ENCODE measurements around the gene SYS1.

Gene SYS1

GRCh38 chr20:45355209-45356084 lies 7.5 kb upstream of the SYS1 start:
- no peak for DNase-seq (ENCODE audit: low read depth)

- no peak for DNase-seq (ENCODE audit: low read depth)
Measured at GRCh38 chr20:45358282-45359068, 4.5 kb upstream of the SYS1 start.

GRCh38 chr20:45359069-45359405 lies 3.9 kb upstream of the SYS1 start:
- DNase-seq (ENCODE audit: low read depth), result no peak

- no peak for DNase-seq (ENCODE audit: low read depth)
Measured at GRCh38 chr20:45359406-45360148, 3.4 kb upstream of the SYS1 start.

DNA sequence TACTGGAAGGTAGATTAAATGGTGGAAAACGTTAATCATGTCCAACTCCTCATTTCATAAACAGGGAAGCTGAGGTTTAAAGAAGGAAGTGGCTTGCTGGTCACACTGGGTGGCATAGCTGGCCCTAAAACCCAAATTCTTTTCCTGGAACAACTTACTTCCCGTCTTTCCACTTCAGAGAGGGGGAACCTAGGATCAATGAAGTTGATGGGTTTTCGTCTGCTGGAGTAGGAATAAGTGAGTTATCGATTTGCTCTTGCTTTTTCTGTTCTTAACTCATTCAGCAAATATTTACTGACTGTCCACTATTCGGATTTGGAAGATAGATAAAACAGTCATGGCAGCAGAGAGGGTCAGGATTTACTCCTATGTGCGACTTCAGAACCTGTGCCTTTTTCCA lies 1.2 kb upstream of the SYS1 start:
- no peak for DNase-seq (ENCODE audit: low read depth)

- DNase-seq (ENCODE audit: low read depth), result no peak
Measured at GRCh38 chr20:45363611-45364492, 896 bp downstream of the SYS1 start.

DNA sequence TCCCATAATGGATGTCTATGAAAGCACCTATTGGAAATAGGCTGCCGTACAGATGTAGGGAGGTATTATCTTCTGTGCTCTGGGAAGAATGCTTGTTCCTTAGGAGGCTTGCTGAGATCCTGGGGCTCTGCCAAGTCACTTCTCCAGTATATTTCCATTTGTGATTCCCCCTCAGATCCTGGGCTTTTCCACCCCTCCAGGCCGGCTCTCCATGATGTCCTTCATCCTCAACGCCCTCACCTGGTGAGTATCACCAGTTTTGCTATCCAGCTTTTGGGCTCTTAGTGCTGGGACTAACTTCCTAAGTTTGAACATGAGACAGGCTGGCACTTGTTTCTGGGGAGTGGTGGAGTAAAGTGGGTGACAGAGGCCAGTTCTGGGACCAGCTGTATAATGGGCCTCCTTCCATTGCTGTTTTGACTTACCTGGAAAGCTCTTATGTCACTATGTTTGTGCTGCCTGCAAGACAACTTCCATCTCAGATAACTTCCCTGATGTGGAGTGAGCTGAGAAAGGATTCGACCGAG lies 2.6 kb downstream of the SYS1 start:
- no peak for DNase-seq (ENCODE audit: low read depth)

- DNase-seq (ENCODE audit: low read depth), result no peak
Measured at GRCh38 chr20:45366192-45366591, 3.2 kb downstream of the SYS1 start.

DNA sequence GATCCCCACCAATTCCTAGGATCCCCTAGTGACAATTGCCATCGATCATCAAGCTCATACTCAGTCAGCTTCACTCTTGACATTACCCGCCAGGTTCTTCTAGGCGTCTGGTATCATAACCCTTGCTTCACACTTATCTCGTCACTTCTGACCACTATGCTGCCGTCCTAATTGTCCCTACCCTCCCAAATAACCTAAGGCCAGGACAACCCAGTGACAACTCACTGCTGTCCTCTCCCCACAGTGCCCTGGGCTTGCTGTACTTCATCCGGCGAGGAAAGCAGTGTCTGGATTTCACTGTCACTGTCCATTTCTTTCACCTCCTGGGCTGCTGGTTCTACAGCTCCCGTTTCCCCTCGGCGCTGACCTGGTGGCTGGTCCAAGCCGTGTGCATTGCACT lies 3.7 kb downstream of the SYS1 start:
- DNase-seq (ENCODE audit: low read depth), result no peak

- no peak for DNase-seq (ENCODE audit: low read depth)
Measured at GRCh38 chr20:45367126-45367525, 4.2 kb downstream of the SYS1 start.

GRCh38 chr20:45368221-45368980 lies 5.4 kb downstream of the SYS1 start:
- DNase-seq (ENCODE audit: low read depth), result no peak

DNA sequence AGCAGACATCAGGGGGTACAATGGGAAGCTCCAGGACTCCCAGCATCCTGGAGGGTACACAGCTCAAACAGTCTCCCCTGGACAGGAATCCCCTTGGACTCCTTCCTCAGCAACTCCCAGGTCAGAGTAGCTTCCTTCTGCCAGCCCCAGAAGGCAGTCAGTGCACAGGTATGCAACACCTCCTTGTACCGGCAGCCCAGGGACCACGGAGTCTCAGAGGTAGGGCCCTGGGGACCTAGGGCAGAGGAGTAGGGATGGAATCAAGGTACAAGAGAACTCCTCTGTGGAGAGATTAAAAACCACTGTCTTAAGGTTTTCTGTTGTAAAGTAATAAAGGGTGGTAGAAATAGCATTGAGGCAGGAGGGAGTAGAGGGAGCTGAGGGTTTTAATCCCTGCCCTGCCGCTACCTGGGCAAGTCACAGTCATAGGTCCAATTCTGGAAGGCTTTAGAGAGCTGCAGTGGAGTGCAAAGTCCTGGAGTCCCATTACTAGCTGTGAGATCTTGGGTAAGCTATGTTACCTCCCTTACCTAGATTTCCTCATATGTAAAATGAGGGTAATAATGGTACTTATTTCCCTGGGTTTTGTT lies 7.7 kb downstream of the SYS1 start:
- DNase-seq (ENCODE audit: low read depth), result no peak

DNA sequence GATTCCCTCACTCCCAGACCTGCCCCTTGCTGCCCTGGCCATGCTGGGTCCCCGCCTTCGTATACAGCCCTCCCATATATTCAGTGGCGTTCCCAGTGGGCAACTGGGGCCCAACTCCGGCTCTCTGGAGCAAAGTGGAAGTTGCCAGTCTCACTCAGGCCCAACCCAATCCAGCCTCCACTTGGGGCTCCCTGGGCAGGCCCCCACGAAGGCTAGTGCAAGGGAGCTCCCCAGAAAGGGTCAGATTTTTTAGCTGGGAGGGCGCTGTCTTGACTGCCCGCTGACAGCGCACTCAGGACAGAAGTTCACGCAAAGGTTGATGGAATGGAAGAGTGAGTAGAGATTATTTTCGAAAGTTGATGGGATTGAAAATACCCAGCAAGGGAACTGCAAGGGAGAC lies 9.3 kb downstream of the SYS1 start:
- no peak for DNase-seq (ENCODE audit: low read depth)

GRCh38 chr20:45372646-45373352 lies 9.8 kb downstream of the SYS1 start:
- no peak for DNase-seq (ENCODE audit: low read depth)

DNA sequence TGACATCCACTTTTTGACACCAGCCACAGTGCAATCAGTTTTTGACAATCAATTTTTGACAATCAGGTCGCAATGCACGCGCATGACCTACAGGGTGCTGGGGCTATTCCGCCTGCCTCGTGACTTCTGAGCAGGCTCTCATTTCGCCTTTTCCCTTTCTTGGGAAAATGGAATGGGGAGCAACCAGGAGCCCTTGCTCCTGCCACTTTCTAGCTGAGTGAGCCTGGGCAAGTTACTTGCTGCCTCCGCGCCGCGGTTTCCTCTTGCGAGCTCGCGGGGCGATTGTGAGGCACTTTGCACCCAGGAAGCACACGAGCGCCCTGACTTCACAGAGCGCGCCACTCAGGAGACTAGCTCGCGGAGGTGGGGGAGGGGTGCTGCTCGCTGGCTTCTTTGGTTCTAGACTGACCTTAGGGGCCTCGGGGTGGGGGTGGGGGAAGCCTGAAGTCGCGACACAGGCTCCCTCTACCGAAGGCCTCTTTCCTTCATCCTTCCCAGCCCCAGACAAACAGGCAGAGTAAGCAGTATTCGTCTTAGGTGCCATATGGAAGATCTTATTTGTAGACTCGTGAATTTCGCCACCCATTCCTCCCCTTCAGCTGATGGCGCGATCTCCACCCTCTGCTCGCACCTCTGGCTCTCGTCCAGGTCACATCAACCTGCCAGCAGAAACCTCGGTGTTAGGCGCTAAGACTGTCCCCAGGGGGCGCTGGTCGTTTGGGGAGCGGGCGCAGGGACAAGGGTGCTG lies 10.6 kb downstream of the SYS1 start:
- DNase-seq (ENCODE audit: low read depth), result peak; percentile 87

- DNase-seq (ENCODE audit: low read depth), result no peak
Measured at GRCh38 chr20:45374101-45374467, 11.1 kb downstream of the SYS1 start.

GRCh38 chr20:45374966-45375365 lies 12.0 kb downstream of the SYS1 start:
- no peak for DNase-seq (ENCODE audit: low read depth)

DNA sequence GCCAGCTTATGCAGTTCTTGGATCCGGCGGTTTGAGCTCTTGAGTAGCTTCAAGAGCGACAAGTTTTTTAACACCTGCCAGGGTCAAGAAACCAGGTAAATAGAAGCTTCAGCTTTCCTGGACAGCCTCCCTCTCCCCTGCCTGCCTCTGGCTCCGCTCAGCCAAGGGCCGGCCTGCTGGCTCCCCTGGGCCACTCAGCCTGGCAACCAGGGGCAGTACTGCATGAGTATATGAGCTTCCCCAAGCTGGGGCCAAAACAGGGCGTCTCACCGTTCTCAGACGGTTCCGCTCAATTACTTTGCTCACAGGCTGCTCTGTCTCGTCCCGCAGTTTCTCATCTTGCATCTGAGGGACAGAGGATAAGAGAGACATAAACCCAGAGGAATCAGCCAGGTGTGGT lies 14.3 kb downstream of the SYS1 start:
- DNase-seq (ENCODE audit: low read depth), result no peak

DNA sequence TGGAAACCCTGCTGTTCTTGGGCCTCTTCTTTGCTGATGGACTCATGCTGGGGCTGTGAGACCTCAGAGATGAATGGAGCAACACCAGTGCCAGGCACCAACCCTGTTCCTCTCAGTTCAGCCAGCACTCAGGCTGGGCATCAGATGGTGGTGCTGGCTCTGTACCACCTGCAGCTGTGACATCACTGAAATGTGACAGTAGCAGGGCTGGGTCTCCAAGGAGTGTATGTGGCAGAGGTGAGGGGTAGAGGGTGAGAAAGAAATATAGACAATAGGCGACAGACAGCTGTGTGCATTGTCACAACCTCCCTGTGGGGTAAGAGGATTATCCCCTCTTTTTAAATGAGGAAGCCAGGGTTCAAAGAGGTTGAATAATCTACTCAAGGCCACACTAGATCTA lies 15.2 kb downstream of the SYS1 start, which contains the start of gene TP53TG5:
TSS of gene TP53TG5 (minus strand) at position 135 of the 400 bp plus-strand sequence. CDS start at position 46, 89 bp downstream.
- no peak for DNase-seq (ENCODE audit: low read depth)

All from T follicular helper cell (primary cell).